HEK293T (cell line): ENCODE results near the gene STX4.

Experiments used
- ARNT ChIP-seq: fragments of 450-650 bp; IDR thresholded peaks from 2 replicates; pipeline ENCODE4 v1.6.1; 2017; ENCODE audit warnings: mild to moderate bottlenecking
- ELF4 ChIP-seq: fragments of 450-650 bp; IDR thresholded peaks from 2 replicates; pipeline ENCODE4 v1.6.1; 2017; ENCODE audit warnings: antibody characterized with exemption
- FOXA1 ChIP-seq: fragments of 450-650 bp; IDR thresholded peaks from 2 replicates; pipeline ENCODE4 v1.6.1; 2016; ENCODE audit warnings: mild to moderate bottlenecking
- L3MBTL2 ChIP-seq: fragments of 450-650 bp; conservative IDR thresholded peaks from 2 replicates; pipeline ENCODE4 v1.6.1; 2016; ENCODE audit warnings: mild to moderate bottlenecking
- NFRKB ChIP-seq: fragments of 450-650 bp; IDR thresholded peaks from 2 replicates; pipeline ENCODE4 v1.6.1; 2016; ENCODE audit warnings: mild to moderate bottlenecking, moderate library complexity
- SP1 ChIP-seq: fragments of 450-650 bp; IDR thresholded peaks from 2 replicates; pipeline ENCODE4 v1.6.1; 2017
- TARDBP ChIP-seq: fragments of 450-650 bp; IDR thresholded peaks from 2 replicates; pipeline ENCODE4 v1.6.1; 2016
- ZNF384 ChIP-seq: fragments of 450-650 bp; IDR thresholded peaks from 2 replicates; pipeline ENCODE4 v1.6.1; 2016
- TF ChIP-seq, protein P1 (sequence below): fragments of 450-650 bp; IDR thresholded peaks from 2 replicates; pipeline ENCODE4 v1.6.1; 2016

DNA sequence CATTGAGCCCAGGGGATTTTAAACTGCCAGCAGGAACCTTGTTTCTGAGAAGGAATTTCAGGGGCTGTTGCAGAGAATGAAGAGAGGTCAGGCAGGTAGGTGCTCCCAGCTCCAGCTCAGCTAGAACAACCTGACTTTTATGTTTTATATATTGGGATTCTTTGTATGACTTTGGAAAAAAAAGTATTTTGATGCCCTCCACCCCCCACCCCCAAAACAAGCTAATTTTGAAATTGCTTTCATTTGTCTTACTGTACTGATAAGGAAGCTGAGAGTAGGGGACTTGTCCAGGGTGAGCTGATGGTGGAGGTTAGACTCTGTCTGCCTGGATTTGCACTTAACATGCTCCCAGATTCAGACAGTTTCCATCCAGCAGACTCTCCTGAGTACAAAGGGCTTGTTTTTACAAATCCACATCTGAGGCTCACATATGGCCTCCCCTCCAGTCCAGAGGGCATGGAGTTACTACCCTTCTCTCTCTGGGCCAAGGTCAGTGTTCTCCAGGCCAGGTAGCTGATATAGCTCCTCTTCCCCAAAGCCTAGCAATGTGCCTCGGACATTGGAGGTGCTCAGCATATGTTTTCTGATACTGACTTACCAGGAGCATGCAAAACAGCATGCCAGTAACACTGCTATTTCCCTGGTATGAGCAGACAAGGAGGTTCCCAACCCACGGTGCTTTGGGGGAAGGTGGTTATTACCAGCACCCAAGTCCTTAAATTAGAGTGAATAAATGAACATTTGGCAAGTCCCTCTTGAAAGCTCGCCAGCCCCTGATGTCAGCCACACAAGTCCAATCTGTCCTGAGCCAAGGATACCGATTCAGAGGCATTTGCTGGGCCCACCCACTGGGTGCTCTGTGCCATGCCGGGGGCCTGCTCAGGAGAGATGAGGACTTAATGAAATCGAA lies 34.3 kb upstream of the STX4 start:
- TF ChIP-seq, protein P1, sequence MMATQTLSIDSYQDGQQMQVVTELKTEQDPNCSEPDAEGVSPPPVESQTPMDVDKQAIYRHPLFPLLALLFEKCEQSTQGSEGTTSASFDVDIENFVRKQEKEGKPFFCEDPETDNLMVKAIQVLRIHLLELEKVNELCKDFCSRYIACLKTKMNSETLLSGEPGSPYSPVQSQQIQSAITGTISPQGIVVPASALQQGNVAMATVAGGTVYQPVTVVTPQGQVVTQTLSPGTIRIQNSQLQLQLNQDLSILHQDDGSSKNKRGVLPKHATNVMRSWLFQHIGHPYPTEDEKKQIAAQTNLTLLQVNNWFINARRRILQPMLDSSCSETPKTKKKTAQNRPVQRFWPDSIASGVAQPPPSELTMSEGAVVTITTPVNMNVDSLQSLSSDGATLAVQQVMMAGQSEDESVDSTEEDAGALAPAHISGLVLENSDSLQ: no peak
- TF ChIP-seq ELF4 (no peak), ZNF384 (no peak), SP1 (no peak), L3MBTL2 (no peak), TARDBP (no peak), NFRKB (no peak), FOXA1 (no peak), ARNT (no peak)
